GM06990 (cell line): ENCODE measurements around the gene GLIS1.

Source experiments
- DNase-seq: peaks from one replicate; pipeline ENCODE4 v3.0.0-alpha.2; 2011; ENCODE audit not compliant: insufficient read length; ENCODE audit errors: extremely low read depth
- H3K27me3 ChIP-seq: replicated peaks from 2 replicates; pipeline ENCODE4 v1.6.0; 2011; ENCODE audit warnings: low read length; ENCODE audit not compliant: control insufficient read depth, insufficient read depth
- H3K36me3 ChIP-seq: 2 replicates; pipeline ENCODE4 v1.5.1; 2011; ENCODE audit warnings: low read length; ENCODE audit not compliant: control insufficient read depth, insufficient read depth
- H3K4me3 ChIP-seq: replicated peaks from 2 replicates; pipeline ENCODE4 v1.5.1; 2011; ENCODE audit warnings: low read depth, mild to moderate bottlenecking, control low read depth, low read length
- CTCF ChIP-seq: IDR thresholded peaks from 2 replicates; pipeline ENCODE4 v1.5.1; 2011; ENCODE audit warnings: low read length, control low read depth, mild to moderate bottlenecking, inconsistent platforms; ENCODE audit not compliant: insufficient read depth, poor library complexity, severe bottlenecking

Gene GLIS1

GRCh38 chr1:53678046-53678445 lies 60.9 kb downstream of the GLIS1 start:
- TF ChIP-seq CTCF, result no peak
- no peaks in the 10 kb centered on the region for H3K36me3 ChIP-seq
- H3K4me3 ChIP-seq, result no peak overlapping the region
- DNase-seq, result no peak
- peaks cover 4% of the 10 kb centered on the region for H3K27me3 ChIP-seq

GRCh38 chr1:53677486-53677885 lies 61.5 kb downstream of the GLIS1 start:
- DNase-seq, result no peak
- Histone ChIP-seq H3K4me3 (no peak overlapping the region), H3K27me3 (peaks cover 1% of the 10 kb centered on the region), H3K36me3 (no peaks in the 10 kb centered on the region)
- TF ChIP-seq CTCF, result no peak

- no peaks in the 10 kb centered on the region for H3K36me3 ChIP-seq
- DNase-seq, result no peak
- no peak for TF ChIP-seq CTCF
- H3K4me3 ChIP-seq, result no peak overlapping the region
- H3K27me3 ChIP-seq, result no peaks in the 10 kb centered on the region; the same call in 1 of the 2 replicates
Observed at GRCh38 chr1:53672785-53673184, 66.2 kb downstream of the GLIS1 start.

GRCh38 chr1:53672243-53672642 lies 66.7 kb downstream of the GLIS1 start:
- no peak for TF ChIP-seq CTCF
- H3K4me3 ChIP-seq, result no peak overlapping the region

GRCh38 chr1:53669621-53670191 lies 69.3 kb downstream of the GLIS1 start:
- TF ChIP-seq CTCF, result no peak
- Histone ChIP-seq H3K27me3 (no peaks in the 10 kb centered on the region), H3K4me3 (no peak overlapping the region), H3K36me3 (no peaks in the 10 kb centered on the region)
- no peak for DNase-seq

More at GRCh38 chr1:53672243-53672642, 66.7 kb downstream of the GLIS1 start:
- Histone ChIP-seq H3K27me3 (no peaks in the 10 kb centered on the region; the same call in 1 of the 2 replicates), H3K36me3 (no peaks in the 10 kb centered on the region)
- DNase-seq, result no peak

- Histone ChIP-seq H3K4me3 (no peak overlapping the region), H3K36me3 (no peaks in the 10 kb centered on the region), H3K27me3 (no peaks in the 10 kb centered on the region; the same call in 1 of the 2 replicates)
- TF ChIP-seq CTCF, result no peak
- no peak for DNase-seq
Observed at GRCh38 chr1:53666566-53666965, 72.4 kb downstream of the GLIS1 start.
